HG03457 (cell line): ENCODE results near the gene IGFN1.
"Not testable (repeated sequence)": the region's sequence is repeated elsewhere in the genome, so short reads cannot be mapped to it uniquely, and the experiment has no call there.

Experiments
- ATAC-seq: cut with Tn5 transposase; IDR thresholded peaks from one replicate; pipeline ENCODE4 v1.9.1; 2021; ENCODE audit warnings: moderate number of reproducible peaks; ENCODE audit not compliant: unreplicated experiment

Gene IGFN1

DNA sequence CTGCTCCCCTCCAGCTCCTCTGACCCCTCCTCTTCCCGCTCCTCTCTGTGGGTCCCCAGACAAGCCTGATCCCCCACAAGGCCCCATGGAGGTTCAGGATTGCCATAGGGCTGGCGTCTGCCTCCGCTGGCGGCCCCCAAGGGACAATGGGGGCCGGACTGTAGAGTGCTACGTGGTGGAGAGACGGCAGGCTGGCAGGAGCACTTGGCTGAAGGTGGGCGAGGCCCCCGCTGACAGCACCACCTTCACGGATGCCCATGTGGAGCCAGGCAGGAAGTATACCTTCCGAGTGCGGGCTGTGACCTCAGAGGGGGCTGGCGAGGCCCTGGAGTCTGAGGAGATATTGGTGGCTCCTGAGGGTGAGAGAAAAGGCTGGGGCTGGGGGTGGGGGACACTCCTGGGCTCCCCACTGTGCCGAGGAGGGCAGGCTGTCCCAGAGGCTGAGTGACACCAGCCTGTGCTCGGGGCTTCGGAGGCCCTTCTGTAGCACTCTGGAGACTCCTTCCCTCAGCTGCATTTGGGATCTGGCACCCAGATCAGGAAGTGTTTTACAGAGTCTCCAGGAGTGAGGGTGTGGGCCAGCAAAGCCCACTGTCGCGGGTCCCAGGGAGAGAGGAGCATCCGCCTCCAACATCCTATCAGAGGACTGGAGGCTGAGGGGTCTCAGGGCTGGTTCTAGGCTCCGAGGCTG is 25.9 kb downstream of the IGFN1 start:
- no peak for ATAC-seq

DNA sequence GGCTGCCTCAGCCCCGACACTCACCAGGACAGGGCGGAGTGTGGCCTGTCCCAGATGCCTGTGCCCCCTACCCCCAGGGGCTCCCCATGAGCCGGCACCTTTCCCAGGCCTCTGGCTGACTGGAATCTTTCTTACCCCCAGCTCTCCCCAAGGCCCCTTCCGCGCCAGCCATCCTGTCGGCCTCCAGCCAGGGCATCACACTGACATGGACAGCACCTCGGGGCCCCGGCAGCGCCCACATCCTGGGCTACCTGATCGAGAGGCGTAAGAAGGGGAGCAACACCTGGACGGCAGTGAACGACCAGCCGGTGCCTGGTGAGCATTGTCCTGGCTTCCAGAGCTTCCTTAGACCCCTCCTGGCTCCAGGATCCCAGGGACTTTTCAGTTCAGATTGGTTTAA is 26.5 kb downstream of the IGFN1 start:
- no peak for ATAC-seq

DNA sequence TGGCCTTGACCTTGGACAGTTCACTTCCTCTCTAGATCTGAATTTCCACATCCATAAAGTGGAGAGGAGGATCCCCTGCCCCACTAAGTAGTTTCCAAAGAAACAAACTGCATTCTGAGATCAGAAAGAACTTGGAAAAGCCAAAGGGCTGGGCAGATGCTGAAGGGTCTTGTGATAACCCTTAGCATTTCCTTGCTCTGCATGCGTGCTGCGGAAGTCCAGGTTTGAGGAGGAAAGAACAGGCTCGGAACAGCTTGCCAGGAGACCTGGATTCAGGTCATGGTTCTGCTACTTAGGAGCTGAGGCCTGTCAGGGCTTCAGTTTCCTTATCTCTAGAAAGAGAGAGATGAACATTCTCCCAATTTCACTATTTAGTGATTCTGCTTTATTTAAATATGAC is 27.2 kb downstream of the IGFN1 start:
- ATAC-seq = no peak

DNA sequence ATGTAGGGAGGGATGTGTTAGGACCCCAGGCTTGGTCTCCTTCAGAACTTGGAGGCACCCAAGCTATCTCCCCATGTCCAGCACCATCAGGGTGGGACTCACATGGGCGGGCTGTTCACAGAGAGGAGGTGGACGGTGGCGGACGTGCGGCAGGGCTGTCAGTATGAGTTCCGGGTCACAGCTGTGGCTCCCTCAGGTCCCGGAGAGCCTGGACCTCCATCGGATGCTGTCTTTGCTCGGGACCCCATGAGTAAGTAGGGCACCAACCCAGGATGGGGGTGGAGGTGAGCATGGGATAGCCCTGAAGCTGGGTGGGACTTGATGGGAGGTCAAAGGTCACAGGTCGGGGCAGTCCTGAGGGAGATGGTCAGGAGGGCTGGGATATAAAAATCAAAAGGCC is 27.8 kb downstream of the IGFN1 start:
- no peak for ATAC-seq

DNA sequence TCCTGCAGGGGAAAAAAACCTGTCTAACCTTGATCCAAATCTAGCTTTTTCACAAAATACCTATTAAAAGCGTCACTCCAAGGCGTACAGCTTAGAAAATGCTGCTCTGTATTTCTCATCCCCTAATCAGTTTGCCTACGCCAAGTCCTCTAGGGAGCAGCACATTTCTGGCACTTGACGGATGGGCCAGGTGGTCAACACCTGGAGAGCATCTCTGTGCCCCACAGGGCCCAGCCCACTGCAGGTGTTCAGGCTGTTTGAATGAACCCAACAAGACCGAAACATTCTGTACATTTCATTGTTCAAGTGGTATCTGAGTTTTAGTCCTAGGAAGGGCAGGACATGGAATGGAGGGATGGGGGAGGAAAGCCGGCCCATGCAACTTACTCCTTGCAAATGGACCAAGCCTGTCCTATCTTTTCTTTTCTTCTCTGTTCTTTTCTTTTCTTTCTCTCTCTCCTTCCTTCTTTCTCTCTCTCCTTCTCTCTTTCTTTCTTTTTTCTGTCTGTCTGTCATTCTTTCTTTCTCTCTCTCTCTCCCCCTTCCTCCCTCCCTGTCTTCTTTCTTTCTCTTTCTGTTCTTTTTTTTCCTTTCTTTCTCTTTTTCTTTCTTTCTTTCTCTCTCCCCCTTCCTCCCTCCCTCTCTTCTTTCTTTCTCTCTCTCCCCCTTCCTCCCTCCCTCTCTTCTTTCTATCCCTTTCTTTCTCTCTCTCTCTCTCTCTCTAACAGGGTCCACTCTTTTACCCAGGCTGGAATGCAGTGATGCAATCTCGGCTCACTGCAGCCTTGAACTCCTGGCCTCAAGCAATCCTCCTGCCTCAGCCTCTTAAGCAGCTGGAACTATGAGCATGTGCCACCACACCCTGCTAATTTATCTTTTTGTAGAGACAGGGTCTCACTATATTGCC is 29.1 kb downstream of the IGFN1 start:
- no peak for ATAC-seq

DNA sequence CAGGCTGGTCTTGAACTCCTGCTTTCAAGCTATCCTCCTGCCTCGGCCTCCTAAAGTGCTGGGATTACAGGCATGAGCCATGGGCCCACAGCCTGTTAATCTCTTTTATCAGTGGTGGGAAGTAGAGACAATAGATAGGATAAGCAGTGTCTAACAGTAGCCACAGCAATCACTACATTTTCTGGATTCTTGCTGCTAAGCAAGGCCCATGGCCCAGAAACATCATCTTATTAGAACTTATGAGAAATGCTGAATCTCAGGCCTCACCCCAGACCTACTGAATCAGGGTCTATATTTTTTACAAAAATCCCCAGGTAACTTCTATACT is 29.7 kb downstream of the IGFN1 start:
- ATAC-seq = no peak

DNA sequence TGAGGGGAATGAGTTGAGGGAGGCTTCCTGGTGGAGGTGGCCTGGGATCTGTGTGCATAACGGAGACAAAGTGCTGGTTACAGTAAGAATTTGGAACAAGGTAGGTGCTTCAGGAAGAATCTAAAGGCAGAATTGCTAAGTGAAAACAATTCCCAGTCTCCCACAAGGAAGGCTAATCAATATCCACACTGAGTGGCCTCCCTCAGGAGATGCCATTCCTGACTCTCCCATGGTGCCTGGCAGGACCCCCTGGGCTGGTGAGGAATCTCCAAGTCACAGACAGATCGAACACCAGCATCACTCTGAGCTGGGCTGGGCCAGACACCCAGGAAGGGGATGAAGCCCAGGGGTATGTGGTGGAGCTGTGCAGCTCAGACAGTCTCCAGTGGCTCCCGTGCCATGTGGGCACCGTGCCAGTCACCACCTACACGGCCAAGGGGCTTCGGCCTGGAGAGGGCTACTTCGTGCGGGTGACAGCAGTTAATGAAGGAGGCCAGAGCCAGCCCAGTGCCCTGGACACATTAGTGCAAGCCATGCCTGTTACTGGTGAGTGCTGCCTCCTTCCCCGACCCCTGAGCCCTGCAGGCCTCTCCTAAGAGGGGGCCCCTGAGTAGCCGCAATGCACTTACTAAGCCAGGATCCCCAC is 30.7 kb downstream of the IGFN1 start:
- no peak for ATAC-seq

DNA sequence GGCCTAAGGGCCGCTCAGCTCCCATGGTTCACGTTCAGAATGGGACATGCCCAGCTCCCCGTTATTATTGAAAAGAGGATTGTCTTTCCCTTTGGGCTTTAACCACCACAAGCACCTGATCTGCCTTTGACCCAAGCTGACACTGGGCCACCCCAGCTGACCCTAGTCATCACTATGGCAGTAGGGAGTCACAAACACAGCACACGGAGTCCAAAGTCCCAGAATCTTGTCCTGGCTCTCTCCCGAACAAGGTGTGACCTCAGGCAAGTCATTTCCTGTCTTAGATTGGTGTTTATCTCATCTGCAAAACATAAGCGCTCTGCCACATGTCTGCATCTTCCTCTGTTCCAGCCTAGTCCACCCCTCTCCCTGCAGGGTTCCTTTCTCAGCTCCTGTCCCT is 31.5 kb downstream of the IGFN1 start:
- ATAC-seq = no peak

DNA sequence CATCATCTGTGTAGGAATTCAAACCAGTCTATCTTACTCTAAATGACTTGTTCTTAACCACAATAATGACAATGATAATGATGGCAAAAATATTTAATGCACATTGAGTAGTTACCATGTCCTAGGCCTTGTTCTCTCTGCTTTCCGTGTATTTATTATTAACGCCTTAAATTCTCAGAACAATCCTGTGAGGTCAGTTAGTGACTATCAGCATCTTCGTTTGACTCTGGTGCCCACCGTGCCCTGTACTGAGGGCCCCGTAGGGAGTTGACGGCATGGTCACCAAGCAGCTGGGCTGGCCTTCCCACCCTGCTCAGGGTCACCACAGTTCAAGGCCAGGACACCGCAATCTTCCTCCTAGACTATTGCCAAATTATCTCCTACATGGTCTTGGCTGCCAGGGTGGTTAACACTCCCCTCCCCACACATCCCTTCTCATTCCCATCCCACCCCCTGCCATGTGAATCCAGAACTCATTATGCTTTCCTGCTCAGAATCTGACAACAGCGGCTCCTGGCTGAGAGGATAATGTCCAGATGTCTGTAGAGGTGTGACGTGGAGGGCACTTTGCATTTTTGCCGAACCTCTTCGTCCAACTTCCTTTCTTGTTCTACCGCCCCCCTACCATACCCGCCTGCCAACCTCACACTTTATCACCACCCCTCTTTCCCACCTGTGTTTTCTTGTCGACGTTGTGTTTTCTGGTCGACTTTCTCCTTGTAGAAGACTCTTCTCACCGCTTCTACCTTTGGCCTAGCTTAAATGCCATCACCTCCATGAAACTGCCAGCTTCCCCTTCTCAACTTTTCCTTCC is 33.4 kb downstream of the IGFN1 start:
- no peak for ATAC-seq

DNA sequence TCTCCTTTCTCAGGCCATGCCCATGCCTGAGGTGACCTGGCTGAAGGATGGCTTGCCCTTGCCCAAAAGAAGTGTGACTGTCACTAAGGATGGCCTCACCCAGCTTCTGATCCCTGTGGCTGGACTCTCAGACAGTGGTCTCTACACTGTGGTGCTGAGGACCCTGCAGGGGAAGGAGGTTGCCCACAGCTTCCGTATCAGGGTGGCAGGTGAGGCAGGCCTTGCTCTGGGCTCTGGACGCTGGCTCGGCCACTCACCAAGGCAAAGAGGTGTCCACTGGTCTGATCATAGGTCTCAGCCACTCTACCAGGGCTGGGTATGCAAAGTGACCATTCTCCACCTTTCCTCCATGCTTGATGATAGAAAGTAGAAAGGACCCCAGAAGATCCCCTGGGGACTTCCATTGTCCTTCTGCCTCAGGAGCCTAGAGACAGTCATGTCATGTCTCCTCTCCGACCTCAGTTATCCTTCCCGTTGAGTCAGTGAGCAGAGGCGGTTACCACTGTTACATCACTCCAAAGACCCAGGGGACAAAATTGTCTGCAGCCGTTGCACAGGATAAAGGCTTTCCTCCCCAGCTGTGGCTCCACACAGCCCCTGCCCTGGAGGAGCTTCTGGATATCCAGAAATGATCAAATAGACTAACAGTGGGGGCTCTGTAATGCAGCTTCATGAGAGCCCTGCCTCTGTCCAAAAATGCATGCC is 34.2 kb downstream of the IGFN1 start:
- no peak for ATAC-seq

DNA sequence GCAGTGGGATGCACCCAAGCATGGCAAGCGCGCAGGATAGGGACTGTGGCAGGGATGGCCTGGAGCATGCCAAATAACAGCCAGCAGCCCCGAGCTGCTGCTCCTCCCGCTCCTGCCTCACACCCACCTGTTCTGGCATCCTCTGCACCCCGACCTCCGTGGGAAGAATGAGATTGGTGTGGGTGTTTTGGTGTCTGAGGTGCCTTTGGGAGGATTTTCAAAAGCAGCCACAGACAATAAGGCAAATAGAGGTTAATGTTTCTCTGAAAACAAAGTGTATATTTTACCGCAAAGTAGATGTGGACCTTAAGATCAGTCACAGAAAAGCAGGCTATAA is 35.5 kb downstream of the IGFN1 start:
- ATAC-seq = no peak

DNA sequence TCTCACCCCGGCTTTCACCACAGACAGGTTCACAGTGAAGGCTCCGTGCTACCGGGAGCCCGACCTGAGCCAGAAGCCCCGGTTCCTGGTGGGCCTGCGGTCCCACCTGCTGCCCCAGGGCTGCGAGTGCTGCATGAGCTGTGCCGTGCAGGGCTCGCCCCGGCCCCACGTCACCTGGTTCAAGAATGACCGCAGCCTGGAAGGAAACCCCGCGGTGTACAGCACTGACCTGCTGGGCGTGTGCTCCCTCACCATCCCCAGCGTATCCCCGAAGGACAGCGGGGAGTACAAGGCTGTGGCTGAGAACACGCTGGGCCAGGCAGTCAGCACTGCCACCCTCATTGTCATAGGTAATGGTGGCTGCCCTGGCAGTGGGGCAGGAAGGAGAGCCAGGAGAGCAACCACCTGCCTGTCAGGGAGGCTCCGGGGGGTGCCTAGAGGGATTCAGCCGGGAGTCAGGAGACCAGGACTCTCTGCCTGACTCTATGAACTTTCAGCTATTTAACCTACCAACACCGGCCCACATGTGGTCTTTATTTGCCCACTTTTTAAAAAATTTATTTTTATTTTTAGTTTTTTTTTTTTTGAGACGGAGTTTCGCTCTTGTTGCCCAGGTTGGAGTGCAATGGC is 36.4 kb downstream of the IGFN1 start:
- no peak for ATAC-seq

DNA sequence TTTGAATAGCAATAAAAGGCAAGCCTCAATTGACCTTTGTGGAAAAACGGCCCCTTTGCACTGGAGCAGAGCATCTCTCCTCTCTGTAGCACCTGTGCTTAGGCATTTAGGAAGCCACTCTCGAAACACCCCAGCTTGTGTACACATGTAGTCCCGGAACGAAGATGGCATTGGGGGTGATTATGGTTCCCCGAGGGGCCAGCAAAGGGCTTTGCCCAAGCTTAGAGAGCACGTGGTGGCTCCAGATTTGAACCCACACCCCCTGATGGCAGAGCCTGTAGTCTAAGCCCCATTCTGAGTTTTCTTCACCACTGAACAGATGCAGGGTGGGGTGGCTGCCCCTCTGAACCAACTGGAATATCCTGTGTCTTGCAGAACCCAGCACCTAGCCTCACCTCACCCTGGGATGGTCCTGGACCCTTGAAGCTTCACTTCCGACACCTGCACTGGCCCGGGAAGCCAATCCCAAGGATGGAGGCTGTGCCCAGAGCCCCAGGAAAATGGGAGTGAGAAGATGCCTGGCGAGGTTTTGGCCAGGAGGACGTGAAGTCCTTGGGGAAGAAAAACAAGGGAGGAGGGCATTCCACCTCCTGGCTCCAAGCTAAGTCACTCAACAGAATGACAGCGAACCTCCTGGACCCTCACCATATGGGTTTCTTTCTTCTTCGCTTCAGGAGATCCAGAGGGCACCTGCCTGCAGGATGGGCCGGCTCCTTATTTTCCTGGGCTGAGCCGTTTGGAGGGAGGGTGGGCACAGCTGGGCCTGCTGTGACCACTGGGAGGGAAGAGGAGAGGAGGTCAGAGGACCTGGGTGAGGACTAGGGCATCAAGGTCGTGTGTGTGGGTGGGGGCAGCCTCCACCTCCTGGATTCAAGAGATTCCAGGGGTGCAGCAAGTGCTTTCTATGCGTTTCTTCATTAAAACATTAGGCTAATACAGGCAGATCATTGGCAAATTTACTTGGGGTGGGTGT is 37.7 kb downstream of the IGFN1 start:
- ATAC-seq = no peak

DNA sequence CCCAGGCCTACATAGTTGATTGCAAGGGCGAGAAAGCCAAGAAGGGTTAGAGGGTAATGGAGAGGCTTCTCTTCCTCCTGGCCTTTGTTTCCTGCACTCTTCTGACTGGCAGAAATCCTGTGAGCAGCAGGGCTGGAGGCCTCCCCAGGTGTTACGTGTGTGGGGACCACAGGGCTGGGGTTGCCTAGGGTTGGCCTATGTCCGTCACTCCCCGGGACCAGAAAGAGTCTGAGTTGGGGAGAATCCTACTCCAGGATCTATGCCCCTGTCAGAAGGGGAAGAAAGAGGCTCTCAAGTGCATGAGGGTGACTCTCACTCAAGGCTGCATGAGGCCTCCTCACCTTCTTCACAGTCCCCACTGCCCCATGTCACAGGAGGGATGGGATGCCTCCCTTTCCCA is 38.5 kb downstream of the IGFN1 start:
- ATAC-seq = no peak

DNA sequence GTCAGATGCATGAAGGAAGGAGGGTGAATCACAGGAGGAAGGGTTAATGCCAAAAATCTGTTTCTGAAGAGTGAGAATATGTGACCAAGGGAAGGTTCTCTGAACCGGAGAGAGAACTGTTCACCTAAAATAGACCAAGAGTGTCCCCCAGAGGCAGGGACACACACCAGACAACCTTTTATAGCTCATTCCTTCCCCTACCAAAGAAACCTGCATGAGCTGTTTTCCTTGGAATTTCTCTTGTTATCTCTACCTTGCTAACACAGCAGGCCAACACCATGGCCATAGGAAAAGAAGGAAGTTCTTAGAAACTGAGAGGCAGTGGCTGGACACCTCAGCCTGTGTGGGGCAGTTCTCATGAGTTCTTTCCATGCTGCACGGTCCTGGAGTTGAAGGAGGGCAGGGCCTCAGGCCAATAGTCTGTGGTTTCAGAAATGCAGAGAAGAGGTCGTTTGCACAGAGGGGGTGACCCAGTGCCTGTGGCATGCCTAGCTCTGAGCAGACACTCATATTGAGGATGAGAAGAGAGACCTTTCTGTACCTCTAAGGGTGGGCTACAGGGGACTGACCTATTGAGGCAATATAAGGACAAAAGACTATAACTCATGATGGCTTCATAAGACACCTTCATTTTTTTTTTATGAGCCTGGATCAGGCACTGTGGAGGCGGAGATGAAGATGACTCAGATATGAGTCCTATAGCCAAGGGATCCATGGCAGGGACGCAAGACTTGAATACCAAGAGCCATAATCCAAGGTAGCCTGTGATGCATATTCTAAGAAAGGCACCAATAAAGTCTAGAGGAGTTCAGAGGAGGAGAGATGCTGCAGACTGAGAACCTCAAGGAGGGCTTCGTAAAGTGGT is 39.4 kb downstream of the IGFN1 start:
- no peak for ATAC-seq

DNA sequence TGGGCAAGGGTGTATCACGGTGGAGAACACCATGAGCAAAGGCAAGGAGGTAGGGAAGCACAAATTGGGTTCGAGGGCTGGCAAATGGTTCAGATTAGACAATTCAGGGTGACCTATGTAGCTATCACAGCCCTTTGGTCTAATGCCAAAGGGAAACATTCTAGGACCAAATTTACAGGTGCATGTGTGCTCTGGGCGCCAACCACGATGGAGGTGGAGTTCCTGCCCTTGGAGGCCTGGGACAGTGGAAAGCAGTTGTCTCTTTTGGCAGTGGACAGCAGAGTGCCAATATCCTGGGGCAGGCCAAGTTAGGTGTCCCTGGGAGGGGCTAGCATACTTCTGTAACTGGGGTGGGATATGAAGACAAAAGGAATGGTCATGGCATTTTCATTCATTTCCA is 40.1 kb downstream of the IGFN1 start:
- ATAC-seq = no peak

DNA sequence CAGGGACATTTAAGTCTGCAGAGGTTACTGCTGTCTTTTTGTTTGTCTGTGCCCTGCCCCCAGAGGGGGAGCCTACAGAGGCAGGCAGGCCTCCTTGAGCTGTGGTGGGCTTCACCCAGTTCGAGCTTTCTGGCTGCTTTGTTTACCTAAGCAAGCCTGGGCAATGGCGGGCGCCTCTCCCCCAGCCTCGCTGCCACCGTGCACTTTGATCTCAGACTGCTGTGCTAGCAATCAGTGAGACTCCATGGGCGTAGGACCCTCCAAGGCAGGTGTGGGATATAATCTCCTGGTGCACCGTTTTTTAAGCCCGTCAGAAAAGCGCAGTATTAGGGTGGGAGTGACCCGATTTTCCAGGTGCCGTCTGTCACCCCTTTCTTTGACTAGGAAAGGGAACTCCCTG is 49.0 kb downstream of the IGFN1 start:
- not testable (repeated sequence) for ATAC-seq

DNA sequence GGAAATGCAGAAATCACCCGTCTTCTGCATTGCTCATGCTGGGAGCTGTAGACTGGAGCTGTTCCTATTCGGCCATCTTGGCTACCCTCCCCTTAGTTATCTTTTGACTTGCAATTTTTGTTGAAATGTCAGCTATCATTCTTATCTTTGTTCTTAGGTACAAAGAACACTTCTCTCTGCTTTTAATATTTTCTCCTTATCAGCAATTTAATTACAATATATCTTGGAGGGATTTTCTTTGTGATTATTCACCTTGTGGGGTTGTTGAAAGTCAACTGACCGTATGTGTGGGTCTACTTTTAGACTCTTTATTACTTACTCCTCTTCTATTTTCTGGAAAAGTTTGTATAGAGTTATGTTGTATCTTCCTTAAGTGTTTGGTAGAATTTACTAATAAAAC is 49.5 kb downstream of the IGFN1 start:
- ATAC-seq = no peak
